ENCODE results near the gene INIP. TPM values are rescaled to one million over a fixed set of nuclear protein-coding genes. Genes with fewer than 3 reads are reported as not detected.

The INIP gene
- total RNA-seq: 20.8 and 20.9 TPM in 2 replicates

GRCh38 chr9:112717661-112718331 lies at the start of gene INIP:
TSS of gene INIP (minus strand) at chr9:112718117. CDS start at chr9:112716485, 1,632 bp downstream.

GRCh38 chr9:112750016-112750763 lies 32.3 kb upstream of the INIP start, which contains the start of gene SNX30:
TSS of gene SNX30 (plus strand) at chr9:112750760. CDS start at chr9:112751002, 242 bp downstream.

Other genes starting within 250 kb of the INIP start
- gene KIAA1958, start 231.3 kb downstream of the INIP start, total RNA-seq: 0.29 and 0.53 TPM in 2 replicates
- 4.6 and 6.2 TPM in 2 replicates for gene SNX30, start 32.6 kb upstream of the INIP start, total RNA-seq
- not detected in 2 replicates for gene SLC46A2, start 172.8 kb upstream of the INIP start, total RNA-seq